ENCODE measurements around the gene TMEM52B. TPM values are rescaled to one million over a fixed set of nuclear protein-coding genes. Genes with fewer than 3 reads are reported as not detected.

The TMEM52B gene
- total and polyA plus RNA-seq, 2 experiments from 2014 or later, result not detected

DNA sequence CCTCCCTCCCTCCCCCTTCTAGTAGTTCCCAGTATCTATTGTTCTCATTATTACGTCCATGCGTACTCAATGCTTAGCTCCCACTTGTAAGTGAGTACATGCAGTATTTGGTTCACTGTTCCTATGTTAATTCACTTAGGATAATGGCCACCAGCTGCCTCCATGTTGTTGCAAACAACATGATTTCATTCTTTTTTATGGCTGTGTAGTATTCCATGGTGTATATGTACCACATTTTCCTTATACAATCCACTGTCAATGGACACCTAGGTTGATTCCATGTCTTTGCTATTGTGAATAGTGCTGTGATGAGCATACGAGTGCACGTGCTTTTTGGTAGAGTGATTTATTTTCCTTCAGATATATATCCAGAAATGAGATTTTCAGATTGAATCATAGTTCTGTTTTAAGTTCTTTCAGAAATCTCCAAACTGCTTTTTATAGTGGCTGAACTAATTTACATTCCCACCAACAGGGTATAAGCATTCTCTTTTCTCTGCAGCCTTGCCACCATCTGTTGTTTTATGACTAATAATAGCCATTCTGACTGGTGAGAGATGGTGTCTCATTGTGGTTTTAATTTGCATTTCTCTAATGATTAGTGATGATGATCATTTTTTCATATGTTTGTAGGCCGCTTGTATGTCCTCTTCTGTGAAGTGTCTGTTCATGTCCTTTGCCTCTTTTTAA, 31.0 kb upstream of the TMEM52B start:
- Histone ChIP-seq H4K20me1 (replicated peaks; ENCODE audit: insufficient read depth) (no peaks in the 10 kb centered on the region), H3K79me2 (replicated peaks; ENCODE audit: insufficient read depth) (no peaks in the 10 kb centered on the region), H3K27me3 (ENCODE audit: insufficient read depth) (no peaks in the 10 kb centered on the region), H3K4me1 (ENCODE audit: insufficient read depth) (no peaks in the 10 kb centered on the region), H3K4me3 (no peak overlapping the region), H3K36me3 (ENCODE audit: insufficient read depth) (no peaks in the 10 kb centered on the region), H3K4me2 (no peak overlapping the region), H3K9me2 (ENCODE audit: insufficient read depth) (no peaks in the 10 kb centered on the region), H3K27ac (ENCODE audit: low read depth) (no peak overlapping the region), H2AFZ (no peak overlapping the region), H3F3A (replicated peaks; ENCODE audit: low read depth) (no peaks in the 10 kb centered on the region)
- H3K4me1 Mint-ChIP-seq, result no peaks in the 10 kb centered on the region
- H3K36me3 Mint-ChIP-seq (ENCODE audit: low read depth), result no peaks in the 10 kb centered on the region
- no peak overlapping the region for H3K4me3 Mint-ChIP-seq
- no peak for DNase-seq (ENCODE audit: low spot score)
- no peak overlapping the region for H3K27ac Mint-ChIP-seq
- TF ChIP-seq NANOG (IDR thresholded peaks at IDR 0.05; ENCODE audit: borderline replicate concordance) (no peak), STAT1 (IDR thresholded peaks at IDR 0.05; ENCODE audit: unreplicated experiment) (no peak), ZNF114 (CRISPR knock-in tag; IDR thresholded peaks at IDR 0.05) (no peak), EZH2 (IDR thresholded peaks at IDR 0.05; ENCODE audit: low read depth, unreplicated experiment) (no peak), JUNB (IDR thresholded peaks at IDR 0.05; ENCODE audit: unreplicated experiment) (no peak)
- TF ChIP-seq, protein P1, sequence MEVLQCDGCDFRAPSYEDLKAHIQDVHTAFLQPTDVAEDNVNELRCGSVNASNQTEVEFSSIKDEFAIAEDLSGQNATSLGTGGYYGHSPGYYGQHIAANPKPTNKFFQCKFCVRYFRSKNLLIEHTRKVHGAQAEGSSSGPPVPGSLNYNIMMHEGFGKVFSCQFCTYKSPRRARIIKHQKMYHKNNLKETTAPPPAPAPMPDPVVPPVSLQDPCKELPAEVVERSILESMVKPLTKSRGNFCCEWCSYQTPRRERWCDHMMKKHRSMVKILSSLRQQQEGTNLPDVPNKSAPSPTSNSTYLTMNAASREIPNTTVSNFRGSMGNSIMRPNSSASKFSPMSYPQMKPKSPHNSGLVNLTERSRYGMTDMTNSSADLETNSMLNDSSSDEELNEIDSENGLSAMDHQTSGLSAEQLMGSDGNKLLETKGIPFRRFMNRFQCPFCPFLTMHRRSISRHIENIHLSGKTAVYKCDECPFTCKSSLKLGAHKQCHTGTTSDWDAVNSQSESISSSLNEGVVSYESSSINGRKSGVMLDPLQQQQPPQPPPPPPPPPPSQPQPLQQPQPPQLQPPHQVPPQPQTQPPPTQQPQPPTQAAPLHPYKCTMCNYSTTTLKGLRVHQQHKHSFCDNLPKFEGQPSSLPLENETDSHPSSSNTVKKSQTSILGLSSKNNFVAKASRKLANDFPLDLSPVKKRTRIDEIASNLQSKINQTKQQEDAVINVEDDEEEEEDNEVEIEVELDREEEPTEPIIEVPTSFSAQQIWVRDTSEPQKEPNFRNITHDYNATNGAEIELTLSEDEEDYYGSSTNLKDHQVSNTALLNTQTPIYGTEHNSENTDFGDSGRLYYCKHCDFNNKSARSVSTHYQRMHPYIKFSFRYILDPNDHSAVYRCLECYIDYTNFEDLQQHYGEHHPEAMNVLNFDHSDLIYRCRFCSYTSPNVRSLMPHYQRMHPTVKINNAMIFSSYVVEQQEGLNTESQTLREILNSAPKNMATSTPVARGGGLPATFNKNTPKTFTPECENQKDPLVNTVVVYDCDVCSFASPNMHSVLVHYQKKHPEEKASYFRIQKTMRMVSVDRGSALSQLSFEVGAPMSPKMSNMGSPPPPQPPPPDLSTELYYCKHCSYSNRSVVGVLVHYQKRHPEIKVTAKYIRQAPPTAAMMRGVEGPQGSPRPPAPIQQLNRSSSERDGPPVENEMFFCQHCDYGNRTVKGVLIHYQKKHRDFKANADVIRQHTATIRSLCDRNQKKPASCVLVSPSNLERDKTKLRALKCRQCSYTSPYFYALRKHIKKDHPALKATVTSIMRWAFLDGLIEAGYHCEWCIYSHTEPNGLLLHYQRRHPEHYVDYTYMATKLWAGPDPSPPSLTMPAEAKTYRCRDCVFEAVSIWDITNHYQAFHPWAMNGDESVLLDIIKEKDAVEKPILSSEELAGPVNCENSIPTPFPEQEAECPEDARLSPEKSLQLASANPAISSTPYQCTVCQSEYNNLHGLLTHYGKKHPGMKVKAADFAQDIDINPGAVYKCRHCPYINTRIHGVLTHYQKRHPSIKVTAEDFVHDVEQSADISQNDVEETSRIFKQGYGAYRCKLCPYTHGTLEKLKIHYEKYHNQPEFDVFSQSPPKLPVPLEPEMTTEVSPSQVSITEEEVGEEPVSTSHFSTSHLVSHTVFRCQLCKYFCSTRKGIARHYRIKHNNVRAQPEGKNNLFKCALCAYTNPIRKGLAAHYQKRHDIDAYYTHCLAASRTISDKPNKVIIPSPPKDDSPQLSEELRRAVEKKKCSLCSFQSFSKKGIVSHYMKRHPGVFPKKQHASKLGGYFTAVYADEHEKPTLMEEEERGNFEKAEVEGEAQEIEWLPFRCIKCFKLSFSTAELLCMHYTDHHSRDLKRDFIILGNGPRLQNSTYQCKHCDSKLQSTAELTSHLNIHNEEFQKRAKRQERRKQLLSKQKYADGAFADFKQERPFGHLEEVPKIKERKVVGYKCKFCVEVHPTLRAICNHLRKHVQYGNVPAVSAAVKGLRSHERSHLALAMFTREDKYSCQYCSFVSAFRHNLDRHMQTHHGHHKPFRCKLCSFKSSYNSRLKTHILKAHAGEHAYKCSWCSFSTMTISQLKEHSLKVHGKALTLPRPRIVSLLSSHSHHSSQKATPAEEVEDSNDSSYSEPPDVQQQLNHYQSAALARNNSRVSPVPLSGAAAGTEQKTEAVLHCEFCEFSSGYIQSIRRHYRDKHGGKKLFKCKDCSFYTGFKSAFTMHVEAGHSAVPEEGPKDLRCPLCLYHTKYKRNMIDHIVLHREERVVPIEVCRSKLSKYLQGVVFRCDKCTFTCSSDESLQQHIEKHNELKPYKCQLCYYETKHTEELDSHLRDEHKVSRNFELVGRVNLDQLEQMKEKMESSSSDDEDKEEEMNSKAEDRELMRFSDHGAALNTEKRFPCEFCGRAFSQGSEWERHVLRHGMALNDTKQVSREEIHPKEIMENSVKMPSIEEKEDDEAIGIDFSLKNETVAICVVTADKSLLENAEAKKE (CRISPR knock-in tag; IDR thresholded peaks at IDR 0.05), result no peak
- no peaks in the 10 kb centered on the region for H3K9me3 Mint-ChIP-seq
- no peak for ATAC-seq
- H3K27me3 Mint-ChIP-seq (ENCODE audit: insufficient read depth, low read depth, poor library complexity), result no peaks in the 10 kb centered on the region

DNA sequence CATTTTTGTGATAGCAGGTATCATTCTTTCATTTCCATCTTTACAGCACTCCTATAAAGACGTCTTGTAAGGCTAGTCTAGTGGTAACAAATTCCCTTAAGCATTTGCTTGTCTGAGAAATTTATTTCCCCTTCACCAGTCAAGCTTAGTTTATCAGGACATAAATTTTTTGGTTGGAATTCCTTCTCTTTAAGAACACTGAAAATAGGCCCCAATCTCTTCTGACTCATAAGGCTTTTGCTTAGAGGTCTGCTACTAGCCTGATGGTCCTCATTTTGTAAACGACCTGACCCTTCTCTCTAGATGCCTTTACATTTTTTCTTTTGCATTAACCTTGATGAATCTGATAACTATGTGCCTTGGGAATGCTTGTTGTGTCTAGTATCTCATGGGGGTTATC, 27.2 kb upstream of the TMEM52B start:
- H3K79me2 ChIP-seq (replicated peaks; ENCODE audit: insufficient read depth), result no peaks in the 10 kb centered on the region
- Mint-ChIP-seq H3K4me3 (no peak overlapping the region), H3K27me3 (ENCODE audit: insufficient read depth, low read depth, poor library complexity) (no peaks in the 10 kb centered on the region), H3K36me3 (ENCODE audit: low read depth) (no peaks in the 10 kb centered on the region), H3K4me1 (peaks cover 6% of the 10 kb centered on the region; the same call in 1 of the 3 replicates), H3K9me3 (no peaks in the 10 kb centered on the region), H3K27ac (no peak overlapping the region)
- no peak for DNase-seq (ENCODE audit: low spot score)
- H3F3A ChIP-seq (replicated peaks; ENCODE audit: low read depth), result no peaks in the 10 kb centered on the region
- H3K27me3 ChIP-seq (ENCODE audit: insufficient read depth), result no peaks in the 10 kb centered on the region
- H3K36me3 ChIP-seq (ENCODE audit: insufficient read depth), result no peaks in the 10 kb centered on the region
- peaks cover 10% of the 10 kb centered on the region; the same call in 1 of the 2 replicates for H3K4me1 ChIP-seq (ENCODE audit: insufficient read depth)
- no peak overlapping the region for H3K4me2 ChIP-seq
- H4K20me1 ChIP-seq (replicated peaks; ENCODE audit: insufficient read depth), result no peaks in the 10 kb centered on the region
- H3K9me2 ChIP-seq (ENCODE audit: insufficient read depth), result no peaks in the 10 kb centered on the region
- no peak overlapping the region for H3K4me3 ChIP-seq
- no peak for ATAC-seq
- H2AFZ ChIP-seq, result no peak overlapping the region
- no peak overlapping the region for H3K27ac ChIP-seq (ENCODE audit: low read depth)
- TF ChIP-seq, protein P1 (CRISPR knock-in tag; IDR thresholded peaks at IDR 0.05), result no peak

Data from GM23338 (cell line).